GM21786 (cell line): ENCODE results near the gene PGPEP1.

ENCODE experiments used
- ATAC-seq: cut with Tn5 transposase; IDR thresholded peaks from one replicate; pipeline ENCODE4 v1.9.1; 2021; ENCODE audit not compliant: unreplicated experiment

Gene PGPEP1, protein sequence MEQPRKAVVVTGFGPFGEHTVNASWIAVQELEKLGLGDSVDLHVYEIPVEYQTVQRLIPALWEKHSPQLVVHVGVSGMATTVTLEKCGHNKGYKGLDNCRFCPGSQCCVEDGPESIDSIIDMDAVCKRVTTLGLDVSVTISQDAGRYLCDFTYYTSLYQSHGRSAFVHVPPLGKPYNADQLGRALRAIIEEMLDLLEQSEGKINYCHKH

DNA sequence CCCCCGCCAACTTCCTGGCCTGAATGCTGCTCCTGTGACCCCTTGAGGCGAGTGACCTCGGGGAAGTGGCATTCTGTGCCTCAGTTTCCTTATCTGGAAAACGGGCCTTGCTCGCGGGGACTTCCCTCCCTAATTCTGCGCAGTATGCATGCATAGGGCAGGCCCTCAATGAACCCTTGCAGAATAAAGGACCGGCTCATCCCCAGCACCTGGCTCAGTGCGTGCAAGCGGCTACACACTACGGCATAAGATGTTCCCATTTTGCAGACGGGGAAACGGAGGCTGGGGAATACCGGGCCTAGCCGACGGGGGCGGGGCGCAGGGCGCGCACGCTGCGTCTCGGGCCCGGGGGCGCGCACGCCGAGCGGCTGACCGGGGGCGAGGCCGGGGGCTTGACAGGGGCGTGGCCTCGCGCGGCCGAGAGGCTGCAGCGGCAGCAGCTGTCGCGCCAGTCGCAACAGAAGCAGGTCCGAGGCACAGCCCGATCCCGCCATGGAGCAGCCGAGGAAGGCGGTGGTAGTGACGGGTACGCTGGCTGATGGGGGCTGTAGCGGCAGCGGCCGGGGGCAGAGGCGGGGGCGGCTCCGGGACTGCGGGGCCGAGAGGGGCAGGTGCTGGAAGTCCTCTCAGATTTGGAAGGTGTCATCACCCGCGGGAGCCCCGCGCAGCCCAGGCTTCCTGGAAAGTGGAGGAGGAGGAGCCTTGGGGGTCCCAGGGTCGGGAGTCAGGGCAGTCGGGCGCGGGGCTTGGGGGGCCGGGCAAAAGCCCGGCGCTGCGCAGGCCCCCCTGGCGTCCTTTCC is at the start of gene PGPEP1:
Gene PGPEP1, plus strand, starts transcription at position 409 of the 800 bp plus-strand sequence. Its CDS starts 84 bp downstream, at position 493.
- no peak for ATAC-seq

DNA sequence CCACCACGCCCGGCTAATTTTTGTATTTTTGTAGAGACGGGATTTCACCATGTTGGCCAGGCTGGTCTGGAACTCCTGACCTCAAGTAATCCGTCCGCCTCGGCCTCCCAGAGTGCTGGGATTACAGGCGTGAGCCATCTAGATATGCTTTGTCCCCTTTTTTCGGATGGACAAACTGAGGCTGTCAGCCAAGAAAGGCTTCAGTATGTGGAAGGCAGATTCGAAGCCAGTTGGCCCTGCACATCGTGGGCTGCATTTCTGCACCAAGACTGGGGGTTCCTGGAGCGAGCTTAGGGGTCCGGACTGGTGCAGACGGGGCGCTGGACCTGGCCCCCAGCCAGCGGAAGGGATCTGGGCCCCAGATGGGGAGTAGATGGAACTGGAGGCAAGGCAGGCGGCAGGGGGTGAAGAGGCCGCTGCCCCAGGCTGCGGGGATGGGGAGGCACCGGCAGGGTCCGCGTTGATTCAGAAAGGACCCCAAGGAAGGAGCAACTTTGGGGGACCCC is 49.3 kb upstream of the PGPEP1 start:
- peak; percentile 12 for ATAC-seq

- peak; percentile 45 for ATAC-seq
These were observed 48.6 kb upstream of the PGPEP1 start for GRCh38 chr19:18291590-18292461.

GRCh38 chr19:18292462-18292809 is 48.0 kb upstream of the PGPEP1 start:
- ATAC-seq = no peak

- no peak for ATAC-seq
These were observed 47.4 kb upstream of the PGPEP1 start for GRCh38 chr19:18292810-18293641.

GRCh38 chr19:18293642-18294466 is 46.5 kb upstream of the PGPEP1 start:
- ATAC-seq = no peak

- no peak for ATAC-seq
These were observed 45.9 kb upstream of the PGPEP1 start for GRCh38 chr19:18294467-18294864.

GRCh38 chr19:18295034-18295451 is 45.4 kb upstream of the PGPEP1 start:
- no peak for ATAC-seq

DNA sequence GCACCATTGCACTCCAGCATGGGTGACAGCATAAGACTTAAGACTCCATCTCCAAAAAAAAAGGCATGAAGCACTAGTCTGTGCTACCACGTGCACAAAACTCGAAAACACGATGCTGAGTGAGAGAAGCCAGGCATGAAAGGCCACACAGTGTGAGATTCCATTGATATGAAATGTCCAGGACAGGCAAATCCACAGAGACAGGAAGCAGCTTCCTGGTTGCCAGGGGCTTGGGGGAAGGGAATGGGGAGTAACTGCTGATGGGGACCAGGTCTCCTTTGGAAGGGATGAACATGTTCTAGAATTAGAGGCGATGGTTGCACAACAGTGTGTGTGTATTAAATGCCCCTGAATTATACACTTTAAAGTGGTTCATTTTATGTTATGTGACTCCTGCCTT is 43.1 kb upstream of the PGPEP1 start:
- no peak for ATAC-seq

GRCh38 chr19:18298601-18299000 is 41.8 kb upstream of the PGPEP1 start:
- no peak for ATAC-seq

GRCh38 chr19:18299654-18300053 is 40.7 kb upstream of the PGPEP1 start:
- ATAC-seq = no peak

GRCh38 chr19:18300930-18301717 is 39.3 kb upstream of the PGPEP1 start:
- no peak for ATAC-seq

GRCh38 chr19:18301718-18302111 is 38.7 kb upstream of the PGPEP1 start:
- ATAC-seq = no peak

- no peak for ATAC-seq
These were observed 36.3 kb upstream of the PGPEP1 start for GRCh38 chr19:18304208-18304457.

- ATAC-seq = peak; percentile 34
These were observed 35.7 kb upstream of the PGPEP1 start for GRCh38 chr19:18304458-18305310.

GRCh38 chr19:18306209-18306887 is 34.0 kb upstream of the PGPEP1 start:
- no peak for ATAC-seq

GRCh38 chr19:18306888-18307260 is 33.5 kb upstream of the PGPEP1 start:
- ATAC-seq = no peak

- ATAC-seq = no peak
These were observed 33.1 kb upstream of the PGPEP1 start for GRCh38 chr19:18307271-18307681.
